Gastroesophageal sphincter (tissue), 3 donors: ENCODE data around the gene KIAA2012.

Experiments used
- CTCF ChIP-seq, 4 experiments: fragments of 200-600 bp in 2 of 4; fragments of 450-650 bp in 2 of 4; sonication (generic) in 1 of 4; IDR thresholded peaks; one replicate each; pipeline ENCODE4 v1.5.1; 2017 to 2019; ENCODE audit warnings: antibody characterized with exemption in 4 of 4, mild to moderate bottlenecking in 2 of 4, moderate library complexity in 2 of 4
- EP300 ChIP-seq: sonication (generic); formaldehyde crosslinking; IDR thresholded peaks from one replicate; pipeline ENCODE4 v1.6.1; 2017; ENCODE audit warnings: antibody characterized with exemption, mild to moderate bottlenecking
- POLR2A ChIP-seq, 2 donors: fragments of 450-650 bp; IDR thresholded peaks; one replicate each; pipeline ENCODE4 v1.6.1; 2017; ENCODE audit warnings: antibody characterized with exemption in 2 of 2, mild to moderate bottlenecking in 2 of 2, moderate library complexity in 1 of 2

- TF ChIP-seq CTCF (IDR thresholded peaks at IDR 0.05) = no peak
- TF ChIP-seq POLR2A (IDR thresholded peaks at IDR 0.05) = no peak
- TF ChIP-seq EP300 = no peak
Observed at GRCh38 chr2:202164411-202164810, 91.4 kb downstream of the KIAA2012 start.
